SH-SY5Y (cell line): ENCODE results near the gene TOMM70.

Experiments used
- GATA2 ChIP-seq: IDR thresholded peaks from 2 replicates; pipeline ENCODE4 v1.6.1; 2011; ENCODE audit warnings: mild to moderate bottlenecking, low read depth, low read length
- GATA3 ChIP-seq: IDR thresholded peaks from 2 replicates; pipeline ENCODE4 v1.6.1; 2011; ENCODE audit warnings: low read depth, mild to moderate bottlenecking, low read length, moderate library complexity

Gene TOMM70

DNA sequence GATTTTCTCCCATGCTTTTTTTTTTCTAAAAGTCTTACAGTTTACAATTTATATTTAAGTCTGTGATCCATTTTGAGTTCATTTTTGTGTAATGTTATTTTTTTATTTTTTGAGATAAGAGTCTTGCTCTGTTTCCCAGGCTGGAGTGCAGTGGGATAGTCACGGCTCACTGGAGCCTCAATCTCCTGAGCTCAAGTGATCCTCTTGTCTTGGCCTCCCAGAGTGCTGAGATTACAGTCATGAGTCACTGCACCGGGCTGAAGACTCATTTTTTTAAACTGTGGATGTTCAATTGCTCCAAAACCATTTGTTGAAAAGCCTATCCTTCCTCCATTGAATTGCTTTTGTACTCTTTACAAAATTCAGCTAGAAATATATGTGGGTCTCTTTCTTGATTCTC is 20.0 kb upstream of the TOMM70 start:
- TF ChIP-seq GATA3 (no peak), GATA2 (no peak)

GRCh38 chr3:100419406-100419805 is 18.5 kb upstream of the TOMM70 start:
- no peak for TF ChIP-seq GATA3
- TF ChIP-seq GATA2: no peak

GRCh38 chr3:100416863-100417262 is 16.0 kb upstream of the TOMM70 start:
- TF ChIP-seq GATA2 (no peak), GATA3 (no peak)

DNA sequence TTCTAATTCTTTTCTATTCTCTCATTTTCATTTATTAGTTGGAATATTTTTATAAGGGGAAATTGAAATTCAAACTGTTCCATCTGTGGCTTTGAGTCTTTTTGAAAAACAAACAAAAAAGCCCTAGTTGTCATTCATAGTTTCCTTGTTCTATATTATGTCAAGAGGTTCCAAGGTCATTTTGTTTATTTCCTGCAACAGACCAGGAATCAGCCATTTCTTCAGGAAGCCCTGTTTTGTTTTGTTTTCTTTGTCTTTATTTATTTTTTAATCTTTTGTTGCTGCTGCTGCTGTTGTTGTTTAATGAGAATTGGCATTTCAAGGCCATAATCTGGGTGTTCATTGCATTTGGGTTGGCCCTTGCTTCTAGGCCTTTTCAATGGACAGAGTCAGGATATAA is 15.3 kb upstream of the TOMM70 start:
- TF ChIP-seq GATA2 (no peak), GATA3 (no peak)

GRCh38 chr3:100413613-100414012 is 12.7 kb upstream of the TOMM70 start:
- TF ChIP-seq GATA2: no peak
- no peak for TF ChIP-seq GATA3

- TF ChIP-seq GATA3: no peak
- TF ChIP-seq GATA2: no peak
Observed at GRCh38 chr3:100412912-100413590, 12.2 kb upstream of the TOMM70 start.

GRCh38 chr3:100411091-100411982 is 10.4 kb upstream of the TOMM70 start:
- TF ChIP-seq GATA2 (no peak), GATA3 (no peak)

DNA sequence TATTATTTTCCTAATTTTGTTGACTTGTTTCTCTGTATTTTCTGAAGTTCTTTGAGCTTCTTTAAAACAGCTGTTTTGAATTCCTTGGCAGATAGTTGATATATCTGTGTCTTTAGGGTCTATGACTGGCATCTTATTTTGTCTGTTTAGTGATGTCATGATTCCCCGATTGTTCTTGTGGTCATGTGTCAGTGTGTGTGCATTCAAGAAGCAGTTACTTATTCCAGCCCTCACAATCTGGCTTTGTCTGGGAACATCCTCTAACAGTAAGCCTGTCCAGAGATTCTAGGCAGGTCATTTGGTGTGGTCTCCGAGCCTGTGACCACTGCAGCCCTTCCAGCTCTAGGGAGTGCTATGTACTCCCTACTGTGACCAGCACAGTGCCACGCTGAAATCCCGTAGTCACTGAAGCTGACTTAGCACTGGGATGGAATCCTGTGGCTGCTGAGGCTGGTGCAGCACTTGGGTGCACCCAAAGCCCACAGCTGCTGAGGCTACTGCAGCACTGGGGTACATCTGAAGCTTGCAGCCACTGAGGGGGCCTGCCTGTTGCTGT is 7.2 kb upstream of the TOMM70 start:
- no peak for TF ChIP-seq GATA3

GRCh38 chr3:100407164-100407563 is 6.3 kb upstream of the TOMM70 start:
- no peak for TF ChIP-seq GATA3
- no peak for TF ChIP-seq GATA2

GRCh38 chr3:100404250-100404548 is 3.3 kb upstream of the TOMM70 start:
- TF ChIP-seq GATA2 (no peak), GATA3 (no peak)

DNA sequence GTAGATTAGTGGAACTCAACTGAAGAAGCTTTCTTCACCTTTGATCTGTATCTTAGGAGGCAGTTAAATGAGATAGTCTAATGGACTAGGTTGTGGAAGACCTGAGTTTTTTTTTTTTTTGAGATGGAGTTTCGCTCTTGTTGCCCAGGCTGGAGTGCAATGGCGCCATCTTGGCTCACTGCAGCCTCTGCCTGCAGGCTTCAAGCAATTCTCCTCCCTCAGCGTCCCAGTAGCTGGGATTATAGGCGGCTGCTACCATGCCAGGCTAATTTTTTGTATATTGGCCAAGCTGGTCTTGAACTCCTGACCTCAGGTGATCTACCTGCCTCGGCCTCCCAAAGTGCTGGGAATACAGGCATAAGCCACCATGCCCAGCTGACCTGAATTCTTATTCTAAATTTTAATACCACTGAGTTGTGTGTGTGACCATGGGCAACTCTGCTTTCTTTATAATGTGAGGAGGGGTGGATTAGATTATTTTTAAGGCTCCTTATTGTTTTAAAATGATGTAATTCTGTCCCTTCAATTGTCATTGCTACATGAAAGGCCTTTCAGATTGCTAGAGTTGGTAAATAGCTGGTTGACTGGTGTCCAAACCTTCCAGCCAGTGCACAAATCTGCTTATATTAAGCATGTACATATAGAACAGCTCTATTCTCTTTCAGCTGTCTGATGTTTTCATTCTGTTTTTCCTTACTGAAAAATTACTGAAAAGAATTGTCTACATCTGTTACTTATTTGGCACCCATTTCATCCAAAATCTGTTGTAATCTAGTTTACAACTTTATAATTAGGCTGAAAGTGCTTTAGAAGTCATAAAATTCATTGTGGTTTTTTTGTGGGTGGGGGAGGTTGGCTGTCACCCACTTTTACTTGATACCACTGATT is 2.7 kb upstream of the TOMM70 start:
- TF ChIP-seq GATA3: no peak
- no peak for TF ChIP-seq GATA2

DNA sequence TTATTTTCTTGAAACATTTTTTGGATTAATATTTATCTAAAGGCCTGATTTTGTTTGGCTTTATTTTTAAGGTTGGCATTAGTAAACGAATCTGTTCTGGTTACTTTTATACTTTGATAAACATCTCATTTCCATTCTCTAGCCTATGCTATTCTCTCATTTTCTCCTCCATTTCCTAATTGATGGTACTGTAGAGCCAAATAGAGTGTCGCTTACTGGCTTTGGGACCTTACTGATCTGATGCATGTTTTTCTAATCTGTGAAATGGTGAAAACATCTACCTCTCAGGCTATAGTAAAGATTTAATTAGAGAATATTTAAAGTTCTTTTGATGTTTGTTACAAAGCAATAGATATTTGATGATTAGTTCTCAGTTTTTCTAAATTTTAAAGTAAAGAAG is 2.0 kb upstream of the TOMM70 start:
- TF ChIP-seq GATA3 (no peak), GATA2 (no peak)

- TF ChIP-seq GATA3: no peak
- no peak; the same call in 1 of the 2 replicates for TF ChIP-seq GATA2
Observed at GRCh38 chr3:100402256-100402655, 1.4 kb upstream of the TOMM70 start.

GRCh38 chr3:100401674-100402041 is 769 bp upstream of the TOMM70 start:
- no peak for TF ChIP-seq GATA2
- no peak for TF ChIP-seq GATA3
